PC-9 (cell line): ENCODE data around the gene MAGEA2B. TPM values are rescaled to one million over a fixed set of nuclear protein-coding genes. Genes with fewer than 3 reads are reported as not detected.
"Not testable (repeated sequence)": the region's sequence is repeated elsewhere in the genome, so short reads cannot be mapped to it uniquely, and the experiment has no call there.

Source experiments
- BruUV-seq: library from RNA; stranded (reverse); fragments of 400-500 nt; replicated peaks from 2 replicates; lab custom pipeline; 2021; lab: Mats Ljungman, UMichigan
- CTCF ChIA-PET: fragments of 300-600 bp; sonication (Branson Sonifier 250); formaldehyde crosslinking; loops from one replicate; lab custom pipeline; 2022; ENCODE audit warnings: antibody characterized with exemption; lab: Charles Lee
- POLR2A ChIA-PET: fragments of 300-600 bp; sonication (Branson Sonifier 250); formaldehyde crosslinking; loops from one replicate; lab custom pipeline; 2022; ENCODE audit warnings: antibody characterized with exemption; ENCODE audit not compliant: unreplicated experiment; lab: Charles Lee
- DNase-seq, 2 experiments: peaks; one replicate each; pipeline versions ENCODE4 v3.0.0 to v3.0.0-alpha.2; 2015 to 2022; ENCODE audit warnings: mixed read lengths in 1 of 2
- H2AFZ ChIP-seq: fragments of 200-600 bp; sonication (generic); 2 replicates; pipeline ENCODE4 v1.8.1; 2017; ENCODE audit warnings: antibody characterized with exemption
- H3F3A ChIP-seq: fragments of 200-600 bp; sonication (generic); 2 replicates; pipeline ENCODE4 v1.8.1; 2017; ENCODE audit warnings: antibody characterized with exemption, mild to moderate bottlenecking, low read depth; ENCODE audit not compliant: insufficient read depth
- H3K27ac ChIP-seq: fragments of 200-600 bp; sonication (generic); 2 replicates; pipeline ENCODE4 v1.6.1; 2016; ENCODE audit warnings: mixed run types
- H3K27me3 ChIP-seq: fragments of 200-600 bp; sonication (generic); 2 replicates; pipeline ENCODE4 v1.6.1; 2016; ENCODE audit warnings: low read depth, mixed run types; ENCODE audit not compliant: insufficient read depth
- H3K36me3 ChIP-seq: fragments of 200-600 bp; sonication (generic); 2 replicates; pipeline ENCODE4 v1.6.1; 2016; ENCODE audit warnings: low read depth, mixed run types
- H3K4me1 ChIP-seq: fragments of 200-600 bp; sonication (generic); replicated peaks from 2 replicates; pipeline ENCODE4 v1.6.1; 2016; ENCODE audit warnings: mixed run types; ENCODE audit not compliant: insufficient read depth
- H3K4me2 ChIP-seq: fragments of 200-600 bp; sonication (generic); 2 replicates; pipeline ENCODE4 v1.6.1; 2017; ENCODE audit warnings: mixed run types
- H3K4me3 ChIP-seq: fragments of 200-600 bp; sonication (generic); 2 replicates; pipeline ENCODE4 v1.6.1; 2016; ENCODE audit warnings: mixed run types
- H3K79me2 ChIP-seq: fragments of 200-600 bp; sonication (generic); 2 replicates; pipeline ENCODE4 v1.6.1; 2017; ENCODE audit warnings: low read depth, mixed run types
- H3K9me2 ChIP-seq: fragments of 200-600 bp; sonication (generic); 2 replicates; pipeline ENCODE4 v1.8.1; 2017; ENCODE audit warnings: mild to moderate bottlenecking; ENCODE audit not compliant: insufficient read depth
- H3K9me3 ChIP-seq: fragments of 200-600 bp; sonication (generic); 2 replicates; pipeline ENCODE4 v1.8.1; 2016; ENCODE audit warnings: low read depth; ENCODE audit not compliant: insufficient read depth
- H4K20me1 ChIP-seq: fragments of 200-600 bp; sonication (generic); 2 replicates; pipeline ENCODE4 v1.8.1; 2017; ENCODE audit not compliant: insufficient read depth
- CTCF ChIP-seq: fragments of 200-600 bp; sonication (generic); conservative IDR thresholded peaks from 2 replicates; pipeline ENCODE4 v1.6.1; 2017; ENCODE audit warnings: mixed run types, antibody characterized with exemption, mild to moderate bottlenecking, moderate library complexity
- EZH2 ChIP-seq: fragments of 200-600 bp; sonication (generic); IDR thresholded peaks from 2 replicates; pipeline ENCODE4 v1.8.0; 2017; ENCODE audit warnings: antibody characterized with exemption, low read depth
- intact Hi-C: fragments of 100-400 bp; cut with micrococcal nuclease; formaldehyde crosslinking; loops from one replicate; pipeline ENCODE4 v1.10.0; 2022; ENCODE audit not compliant: unreplicated experiment
- total RNA-seq: library from RNA; stranded (reverse); gene quantifications from 2 replicates; pipeline ENCODE4 v1.2.3, GENCODE V29; 2021

Gene MAGEA2B
- total RNA-seq, 1 experiment from 2014 or later, result 30.1 TPM

DNA sequence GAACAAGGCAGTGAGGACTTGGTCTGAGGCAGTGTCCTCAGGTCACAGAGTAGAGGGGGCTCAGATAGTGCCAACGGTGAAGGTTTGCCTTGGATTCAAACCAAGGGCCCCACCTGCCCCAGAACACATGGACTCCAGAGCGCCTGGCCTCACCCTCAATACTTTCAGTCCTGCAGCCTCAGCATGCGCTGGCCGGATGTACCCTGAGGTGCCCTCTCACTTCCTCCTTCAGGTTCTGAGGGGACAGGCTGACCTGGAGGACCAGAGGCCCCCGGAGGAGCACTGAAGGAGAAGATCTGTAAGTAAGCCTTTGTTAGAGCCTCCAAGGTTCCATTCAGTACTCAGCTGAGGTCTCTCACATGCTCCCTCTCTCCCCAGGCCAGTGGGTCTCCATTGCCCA lies 14.0 kb upstream of the MAGEA2B start:
- BruUV-seq, DNase-seq, H3K4me1 ChIP-seq, H3F3A ChIP-seq, H3K4me3 ChIP-seq, H3K27me3 ChIP-seq, H3K36me3 ChIP-seq, H2AFZ ChIP-seq, intact Hi-C loops, H4K20me1 ChIP-seq, CTCF ChIA-PET, H3K27ac ChIP-seq, H3K9me2 ChIP-seq, H3K9me3 ChIP-seq, POLR2A ChIA-PET: not testable (repeated sequence)
- H3K4me2 ChIP-seq, result peak overlapping the region; percentile 25; the same call in 1 of the 2 replicates
- peaks cover 18% of the 10 kb centered on the region for H3K79me2 ChIP-seq

DNA sequence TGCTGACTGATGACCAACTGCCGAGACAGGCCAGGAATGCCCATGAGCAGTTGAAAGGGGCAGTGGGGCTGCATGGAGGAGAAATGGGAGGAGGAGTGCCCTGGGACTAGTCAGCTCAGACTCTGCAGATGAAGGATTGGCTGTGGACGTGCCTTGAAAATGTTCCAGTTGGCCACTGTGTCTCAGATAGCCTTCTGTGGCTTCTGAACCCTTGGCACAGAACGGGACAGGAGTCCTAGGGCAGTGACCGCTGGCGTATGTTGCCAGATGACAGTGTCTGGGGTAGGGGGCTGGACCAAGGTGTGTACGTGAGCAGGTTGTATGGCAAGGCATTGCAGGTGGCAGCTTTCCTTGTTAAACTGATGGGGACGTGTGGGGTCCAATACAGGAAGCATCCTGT lies 7.9 kb upstream of the MAGEA2B start:
- H3K9me2 ChIP-seq, H2AFZ ChIP-seq, H3F3A ChIP-seq, H3K27ac ChIP-seq, DNase-seq, H3K27me3 ChIP-seq, H3K4me1 ChIP-seq, H3K4me3 ChIP-seq, intact Hi-C loops, H3K36me3 ChIP-seq, H3K4me2 ChIP-seq, BruUV-seq, CTCF ChIA-PET, H3K79me2 ChIP-seq, POLR2A ChIA-PET, H4K20me1 ChIP-seq, H3K9me3 ChIP-seq: not testable (repeated sequence)

DNA sequence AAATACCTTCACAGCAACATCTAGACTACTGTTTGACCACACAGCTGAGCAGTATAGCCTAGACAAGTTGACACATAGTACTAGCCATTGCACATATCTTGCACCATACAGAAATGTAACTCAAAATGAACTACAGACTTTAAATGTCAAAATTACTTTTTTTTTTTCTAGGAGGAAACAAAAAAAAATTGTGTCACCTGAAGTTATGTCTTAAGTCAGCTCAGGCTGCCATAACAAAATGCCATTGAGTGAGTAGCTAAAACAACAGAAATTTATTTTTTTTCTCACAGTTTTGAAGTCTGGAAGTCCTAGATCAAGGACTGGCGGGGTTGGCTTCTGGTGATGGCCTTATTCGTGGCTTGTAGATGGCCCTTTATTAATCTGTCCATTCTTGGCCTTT lies 5.3 kb upstream of the MAGEA2B start, which contains the start of gene CSAG2:
CSAG2 (minus strand) TSS at position 101 of the 400 bp plus-strand sequence. CDS start 161 bp downstream, outside the sequence.
- H3K36me3 ChIP-seq, intact Hi-C loops, H2AFZ ChIP-seq, H4K20me1 ChIP-seq, H3K9me2 ChIP-seq, H3K79me2 ChIP-seq, H3F3A ChIP-seq, H3K4me3 ChIP-seq, POLR2A ChIA-PET, DNase-seq, CTCF ChIA-PET, H3K9me3 ChIP-seq, H3K4me1 ChIP-seq, H3K27ac ChIP-seq, H3K4me2 ChIP-seq, H3K27me3 ChIP-seq, BruUV-seq: not testable (repeated sequence)

- H3K27me3 ChIP-seq, DNase-seq, H4K20me1 ChIP-seq, H3K9me2 ChIP-seq, H3F3A ChIP-seq, intact Hi-C loops, H3K36me3 ChIP-seq, H3K4me3 ChIP-seq, H2AFZ ChIP-seq, H3K4me1 ChIP-seq, POLR2A ChIA-PET, CTCF ChIA-PET, H3K4me2 ChIP-seq, H3K27ac ChIP-seq, H3K9me3 ChIP-seq, H3K79me2 ChIP-seq, BruUV-seq: not testable (repeated sequence)
These were observed 1.2 kb upstream of the MAGEA2B start for GRCh38 chrX:152713195-152713594.

DNA sequence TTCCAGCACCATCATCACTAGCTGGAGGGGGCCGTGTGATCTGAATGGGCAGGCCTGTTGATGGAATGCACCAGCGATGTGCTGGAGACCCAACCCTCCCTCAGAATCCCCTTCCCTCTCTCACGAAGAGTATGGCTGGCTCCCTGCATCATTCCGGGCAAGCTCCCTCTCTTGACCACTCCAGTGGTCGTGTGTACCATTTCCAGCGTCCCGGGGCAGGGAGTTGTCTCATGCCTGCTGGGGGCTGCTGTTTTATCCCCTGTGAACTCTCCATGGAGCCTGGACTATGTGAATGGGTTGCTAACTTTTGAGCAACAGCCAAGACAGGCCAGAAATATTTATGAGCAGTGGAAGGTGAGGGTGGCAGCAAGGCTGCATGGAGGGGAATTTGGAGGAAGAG lies 11.0 kb downstream of the MAGEA2B start:
- Histone ChIP-seq H3K4me2 (no peak overlapping the region), H3K9me3 (no peaks in the 10 kb centered on the region), H3K79me2 (no peaks in the 10 kb centered on the region), H4K20me1 (no peaks in the 10 kb centered on the region), H3F3A (no peaks in the 10 kb centered on the region), H3K9me2 (no peaks in the 10 kb centered on the region), H3K4me3 (no peak overlapping the region), H3K27ac (no peak overlapping the region), H3K36me3 (no peaks in the 10 kb centered on the region), H3K27me3 (peaks cover 11% of the 10 kb centered on the region; the same call in 1 of the 2 replicates), H3K4me1 (no peaks in the 10 kb centered on the region), H2AFZ (no peak overlapping the region)
- DNase-seq, result peak in 1 of 2 experiments; percentile 17
- no TSS peak for BruUV-seq
- intact Hi-C loops, result no loop called here
- POLR2A ChIA-PET, result no interaction called here
- CTCF ChIA-PET, result no interaction called here
- TF ChIP-seq CTCF, result no peak
- no peak for TF ChIP-seq EZH2
